IMR-90 (cell line): ENCODE results near the gene ATP1A2. TPM values are rescaled to one million over a fixed set of nuclear protein-coding genes. Genes with fewer than 3 reads are reported as not detected.

Source experiments
- ATAC-seq: fragments of 200-7000 bp; cut with Tn5 transposase; 2 replicates; pipeline ENCODE4 v1.9.1; 2020; ENCODE audit warnings: low read depth, mild to moderate bottlenecking, moderate library complexity
- BruUV-seq: library from RNA; stranded (reverse); fragments of 400-500 nt; replicated peaks from 2 replicates; lab custom pipeline; 2021; lab: Mats Ljungman, UMichigan
- CTCF ChIA-PET: fragments of 300-600 bp; formaldehyde crosslinking; extraction: SDS; loops from one replicate; lab custom pipeline; 2021; ENCODE audit warnings: antibody characterized with exemption; lab: Yijun Ruan, JAX
- POLR2A ChIA-PET: fragments of 300-600 bp; sonication (Branson Sonifier 250); formaldehyde crosslinking; loops from one replicate; lab custom pipeline; 2022; ENCODE audit warnings: antibody characterized with exemption; ENCODE audit not compliant: unreplicated experiment; lab: Charles Lee
- DNase-seq: peaks from one replicate; pipeline ENCODE4 v3.0.0; 2013
- H2AFZ ChIP-seq: replicated peaks from 2 replicates; pipeline ENCODE3; 2013; ENCODE audit warnings: low read length, mild to moderate bottlenecking; ENCODE audit not compliant: poor library complexity
- H2AK5ac ChIP-seq: 2 replicates; pipeline ENCODE4 v1.6.1; 2013; ENCODE audit warnings: low read depth, low read length, inconsistent platforms
- H2AK9ac ChIP-seq: replicated peaks from 2 replicates; pipeline ENCODE3; 2013; ENCODE audit warnings: mild to moderate bottlenecking, low read depth, low read length, moderate library complexity; ENCODE audit not compliant: poor library complexity
- H2BK120ac ChIP-seq: 2 replicates; pipeline ENCODE4 v1.6.1; 2013; ENCODE audit warnings: low read depth, low read length, inconsistent platforms
- H2BK15ac ChIP-seq: 3 replicates; pipeline ENCODE4 v1.6.1; 2013; ENCODE audit warnings: low read depth, low read length, inconsistent platforms
- H2BK20ac ChIP-seq: 2 replicates; pipeline ENCODE4 v1.6.1; 2013; ENCODE audit warnings: low read depth, mild to moderate bottlenecking, inconsistent platforms, low read length, moderate library complexity
- H2BK5ac ChIP-seq: 2 replicates; pipeline ENCODE4 v1.6.1; 2013; ENCODE audit warnings: mild to moderate bottlenecking, low read depth, low read length, inconsistent platforms; ENCODE audit not compliant: poor library complexity, severe bottlenecking
- H3K14ac ChIP-seq: replicated peaks from 2 replicates; pipeline ENCODE4 v1.6.1; 2013; ENCODE audit warnings: low read depth, low read length, inconsistent platforms
- H3K18ac ChIP-seq: 2 replicates; pipeline ENCODE4 v1.6.1; 2013; ENCODE audit warnings: low read depth, low read length, control low read depth
- H3K23ac ChIP-seq: 2 replicates; pipeline ENCODE4 v1.6.1; 2013; ENCODE audit warnings: low read depth, low read length, inconsistent platforms
- H3K27ac ChIP-seq: 2 replicates; pipeline ENCODE4 v1.5.1; 2013; ENCODE audit warnings: mild to moderate bottlenecking, control low read depth, low read length; ENCODE audit not compliant: insufficient read depth
- H3K27me3 ChIP-seq: 2 replicates; pipeline ENCODE4 v1.6.1; 2013; ENCODE audit warnings: low read length; ENCODE audit not compliant: control insufficient read depth, insufficient read depth
- H3K36me3 ChIP-seq: 2 replicates; pipeline ENCODE4 v1.6.1; 2013; ENCODE audit warnings: low read length, mixed read lengths; ENCODE audit not compliant: control insufficient read depth, insufficient read depth
- H3K4ac ChIP-seq: 2 replicates; pipeline ENCODE4 v1.6.1; 2013; ENCODE audit warnings: low read depth, low read length, inconsistent platforms
- H3K4me1 ChIP-seq: 2 replicates; pipeline ENCODE4 v1.6.1; 2013; ENCODE audit warnings: low read length, mixed read lengths; ENCODE audit not compliant: control insufficient read depth, insufficient read depth
- H3K4me2 ChIP-seq: 2 replicates; pipeline ENCODE4 v1.6.1; 2013; ENCODE audit warnings: low read depth, mild to moderate bottlenecking, control low read depth, low read length, moderate library complexity
- H3K4me3 ChIP-seq: 2 replicates; pipeline ENCODE4 v1.5.1; 2013; ENCODE audit warnings: low read depth, mild to moderate bottlenecking, control low read depth, low read length, moderate library complexity; ENCODE audit not compliant: insufficient read depth
- H3K56ac ChIP-seq: 2 replicates; pipeline ENCODE4 v1.6.1; 2013; ENCODE audit warnings: low read length, inconsistent platforms; ENCODE audit not compliant: insufficient read depth; ENCODE audit errors: extremely low read depth
- H3K79me1 ChIP-seq, 2 experiments: 2 replicates each; pipeline ENCODE4 v1.6.1; 2013; ENCODE audit warnings: low read length in 2 of 2, inconsistent platforms in 1 of 2, low read depth in 1 of 2
- H3K9ac ChIP-seq: 2 replicates; pipeline ENCODE4 v1.6.1; 2013; ENCODE audit warnings: low read depth, low read length, control low read depth
- H3K9me1 ChIP-seq: 2 replicates; pipeline ENCODE4 v1.6.1; 2013; ENCODE audit warnings: low read length, inconsistent platforms; ENCODE audit not compliant: insufficient read depth
- H3K9me3 ChIP-seq: 2 replicates; pipeline ENCODE4 v1.6.1; 2013; ENCODE audit warnings: low read length; ENCODE audit not compliant: control insufficient read depth, insufficient read depth
- H4K20me1 ChIP-seq: 2 replicates; pipeline ENCODE4 v1.6.1; 2013; ENCODE audit warnings: low read length, inconsistent platforms; ENCODE audit not compliant: insufficient read depth
- H4K5ac ChIP-seq: 2 replicates; pipeline ENCODE4 v1.6.1; 2013; ENCODE audit warnings: mild to moderate bottlenecking, low read depth, low read length, control low read depth
- H4K8ac ChIP-seq, 2 experiments: 2 replicates each; pipeline ENCODE4 v1.6.1; 2013; ENCODE audit warnings: low read depth in 2 of 2, low read length in 2 of 2, control low read depth in 1 of 2, inconsistent platforms in 1 of 2
- H4K91ac ChIP-seq: 2 replicates; pipeline ENCODE4 v1.6.1; 2013; ENCODE audit warnings: low read depth, low read length, inconsistent platforms; ENCODE audit not compliant: insufficient read depth
- CEBPB ChIP-seq: IDR thresholded peaks from 2 replicates; pipeline ENCODE4 v1.6.1; 2012; ENCODE audit warnings: low read depth, low read length, improper control_type of control experiment
- MAZ ChIP-seq: IDR thresholded peaks from 2 replicates; pipeline ENCODE4 v1.6.1; 2012; ENCODE audit warnings: low read depth, mild to moderate bottlenecking, low read length, improper control_type of control experiment, moderate library complexity, borderline replicate concordance
- NFE2L2 ChIP-seq: fragments of 150-350 bp; IDR thresholded peaks from 2 replicates; pipeline ENCODE4 v1.6.1; 2016; ENCODE audit warnings: low read depth, mild to moderate bottlenecking, low read length
- POLR2A ChIP-seq: IDR thresholded peaks from 2 replicates; pipeline ENCODE4 v1.6.1; 2012; ENCODE audit warnings: mild to moderate bottlenecking, low read depth, low read length
- WGBS, 2 experiments: methylation state at CpG; one replicate each; pipeline versions ENCODE4 v1.1.5 to v1.1.7; 2013; ENCODE audit warnings: missing lambda C conversion rate in 2 of 2; ENCODE audit not compliant: insufficient read length in 1 of 2; ENCODE audit errors: extremely low coverage in 2 of 2; 5-methylcytosine and 5-hydroxymethylcytosine counted together
- dilution Hi-C: fragments of 300-500 bp; cut with HindIII; formaldehyde crosslinking; loops from one replicate; pipeline ENCODE4 v1.14.3; 2018; ENCODE audit warnings: low sequenced_read_pairs; ENCODE audit not compliant: unreplicated experiment
- in situ Hi-C: fragments of 300-500 bp; cut with MboI; formaldehyde crosslinking; loops from 3 replicates; pipeline ENCODE4 v1.14.3; 2019; ENCODE audit warnings: low sequenced_read_pairs, inconsistent platforms, mixed read lengths
- intact Hi-C: fragments of 100-400 bp; cut with micrococcal nuclease; formaldehyde crosslinking; loops from 2 replicates; pipeline ENCODE4 v1.10.0; 2022
- polyA plus RNA-seq, 3 experiments: library from polyadenylated mRNA; depleted of rRNA; stranded (reverse); fragments of >200 nt; gene quantifications; 2 replicates each; pipeline ENCODE4 v1.2.3, GENCODE V29; 2012; ENCODE audit warnings: low replicate concordance in 1 of 3
- total RNA-seq: library from RNA; depleted of rRNA; stranded (reverse); fragments of >200 nt; gene quantifications from 2 replicates; pipeline ENCODE4 v1.2.3, GENCODE V29; 2012
- TF ChIP-seq, protein P1 (sequence below): fragments of 150-350 bp; IDR thresholded peaks from 2 replicates; pipeline ENCODE4 v1.6.1; 2016; ENCODE audit warnings: low read depth, mild to moderate bottlenecking, low read length, moderate library complexity, borderline replicate concordance

Gene ATP1A2
- total and polyA plus RNA-seq, 2 of the 4 experiments (the other 2 are of a cell fraction) = under 0.01 to 0.15 TPM

DNA sequence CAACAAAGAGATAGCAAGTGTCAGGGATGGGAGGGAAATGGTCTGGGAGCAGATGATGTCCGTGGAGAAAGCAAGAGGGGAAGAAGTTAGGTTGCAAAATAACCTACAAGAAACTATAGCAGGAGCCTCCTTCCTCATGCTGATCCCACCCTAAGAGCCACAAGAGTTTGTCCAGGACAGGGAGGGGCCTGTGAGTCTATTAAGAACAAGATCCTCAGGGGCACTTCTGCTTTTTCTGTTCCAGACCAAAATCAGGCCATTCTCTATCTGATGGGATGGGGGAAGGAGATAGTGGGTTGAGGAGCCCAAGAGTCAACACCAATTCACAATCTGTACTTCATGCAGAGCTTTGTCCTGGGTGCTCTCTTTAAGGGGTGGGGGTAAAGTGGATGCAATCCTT lies 28.1 kb downstream of the ATP1A2 start:
- no CpG with 5 or more reads among the region's 1 CpG for WGBS, 2 experiments
- dilution Hi-C loops (no loop called here), in situ Hi-C loops (no loop called here), intact Hi-C loops (no loop called here)
- no peak overlapping the region for H2AK5ac ChIP-seq
- H2BK15ac ChIP-seq = no peak overlapping the region
- H3K27ac ChIP-seq = no peak overlapping the region
- H2BK5ac ChIP-seq = no peak overlapping the region
- no peak for ATAC-seq
- BruUV-seq = no TSS peak
- H4K8ac ChIP-seq = no peak overlapping the region
- CTCF ChIA-PET = no interaction called here
- POLR2A ChIA-PET = no interaction called here
- H2BK120ac ChIP-seq = no peak overlapping the region
- no peaks in the 10 kb centered on the region for H4K20me1 ChIP-seq
- H3K9me3 ChIP-seq = no peaks in the 10 kb centered on the region
- no peaks in the 10 kb centered on the region for H3K4me1 ChIP-seq
- no peak overlapping the region for H3K4me3 ChIP-seq
- no peak overlapping the region for H2BK20ac ChIP-seq
- H3K9ac ChIP-seq = no peak overlapping the region
- H3K23ac ChIP-seq = no peak overlapping the region
- no peak overlapping the region for H3K4me2 ChIP-seq
- no peak overlapping the region for H4K5ac ChIP-seq
- no peak overlapping the region for H3K56ac ChIP-seq
- H4K91ac ChIP-seq = no peak overlapping the region
- no peak overlapping the region for H2AFZ ChIP-seq
- TF ChIP-seq NFE2L2 (no peak), CEBPB (no peak), MAZ (no peak), POLR2A (no peak)
- TF ChIP-seq, protein P1, sequence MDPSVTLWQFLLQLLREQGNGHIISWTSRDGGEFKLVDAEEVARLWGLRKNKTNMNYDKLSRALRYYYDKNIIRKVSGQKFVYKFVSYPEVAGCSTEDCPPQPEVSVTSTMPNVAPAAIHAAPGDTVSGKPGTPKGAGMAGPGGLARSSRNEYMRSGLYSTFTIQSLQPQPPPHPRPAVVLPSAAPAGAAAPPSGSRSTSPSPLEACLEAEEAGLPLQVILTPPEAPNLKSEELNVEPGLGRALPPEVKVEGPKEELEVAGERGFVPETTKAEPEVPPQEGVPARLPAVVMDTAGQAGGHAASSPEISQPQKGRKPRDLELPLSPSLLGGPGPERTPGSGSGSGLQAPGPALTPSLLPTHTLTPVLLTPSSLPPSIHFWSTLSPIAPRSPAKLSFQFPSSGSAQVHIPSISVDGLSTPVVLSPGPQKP = no peak
- H3K14ac ChIP-seq = no peak overlapping the region
- H3K36me3 ChIP-seq = no peaks in the 10 kb centered on the region
- no peaks in the 10 kb centered on the region for H3K9me1 ChIP-seq
- no peaks in the 10 kb centered on the region for H3K79me1 ChIP-seq
- no peak overlapping the region for H2AK9ac ChIP-seq
- peaks cover 29% of the 10 kb centered on the region for H3K27me3 ChIP-seq
- H3K18ac ChIP-seq = no peak overlapping the region
- no peak for DNase-seq
- H3K4ac ChIP-seq = no peak overlapping the region
